Endothelial cell of umbilical vein (primary cell): ENCODE results near the gene CASKIN1. TPM values are rescaled to one million over a fixed set of nuclear protein-coding genes. Genes with fewer than 3 reads are reported as not detected.

Experiments
- BruUV-seq: library from RNA; stranded (reverse); fragments of 400-500 nt; replicated peaks from 2 replicates; lab custom pipeline; 2021; lab: Mats Ljungman, UMichigan
- CTCF ChIA-PET: fragments of 300-600, 350-600 bp; sonication (Branson Sonifier 250); formaldehyde crosslinking; loops from one replicate; lab custom pipeline; 2021; ENCODE audit warnings: antibody characterized with exemption, inconsistent platforms; lab: Charles Lee
- POLR2A ChIA-PET: fragments of 300-600, 350-600 bp; sonication (Branson Sonifier 250); formaldehyde crosslinking; loops from one replicate; lab custom pipeline; 2021; ENCODE audit warnings: antibody characterized with exemption, inconsistent platforms; lab: Charles Lee
- DNase-seq: peaks from one replicate; pipeline ENCODE4 v3.0.0-alpha.2; 2011; ENCODE audit warnings: low read depth, low spot score
- FAIRE-seq: peaks from 2 replicates; lab custom pipeline; 2011; peaks lifted over from hg19 to GRCh38; lab: Jason Lieb, UNC
- H2AFZ ChIP-seq: 2 replicates; pipeline ENCODE4 v1.6.0; 2012; ENCODE audit warnings: low read depth, low read length, control low read depth, inconsistent platforms
- H3K27ac ChIP-seq: 2 replicates; pipeline ENCODE4 v1.5.1; 2011; ENCODE audit warnings: low read depth, mild to moderate bottlenecking, control low read depth, low read length, moderate library complexity; ENCODE audit not compliant: insufficient read depth
- H3K27me3 ChIP-seq, 2 experiments: 2 replicates each; pipeline versions ENCODE4 v1.6.0 to v1.6.1; 2011; ENCODE audit warnings: low read length in 2 of 2, mixed read lengths in 1 of 2; ENCODE audit not compliant: control insufficient read depth in 2 of 2, insufficient read depth in 2 of 2
- H3K36me3 ChIP-seq, 2 experiments: 2 replicates in 1 of 2; 3 replicates in 1 of 2; pipeline ENCODE4 v1.5.1; 2011; ENCODE audit warnings: low read length in 2 of 2, mild to moderate bottlenecking in 1 of 2, moderate library complexity in 1 of 2; ENCODE audit not compliant: control insufficient read depth in 2 of 2, insufficient read depth in 2 of 2; ENCODE audit errors: extremely low read depth in 1 of 2
- H3K4me1 ChIP-seq: 3 replicates; pipeline ENCODE4 v1.5.1; 2011; ENCODE audit warnings: mild to moderate bottlenecking, low read length; ENCODE audit not compliant: control insufficient read depth, insufficient read depth; ENCODE audit errors: extremely low read depth
- H3K4me2 ChIP-seq: 2 replicates; pipeline ENCODE4 v1.6.1; 2011; ENCODE audit warnings: low read length, control low read depth, mixed read lengths; ENCODE audit not compliant: insufficient read depth
- H3K4me3 ChIP-seq, 3 experiments: fragments of 200-600 bp in 1 of 3; sonication (generic), shearing (Covaris generic) in 1 of 3; replicated peaks in 1 of 3; 2 replicates each; pipeline ENCODE4 v1.5.1; 2011 to 2016; ENCODE audit warnings: control low read depth in 3 of 3, low read length in 3 of 3, mild to moderate bottlenecking in 2 of 3, inconsistent platforms in 1 of 3, low read depth in 1 of 3, moderate library complexity in 1 of 3; ENCODE audit not compliant: insufficient read depth in 1 of 3
- H3K79me2 ChIP-seq: 2 replicates; pipeline ENCODE4 v1.6.0; 2012; ENCODE audit warnings: low read length, inconsistent platforms; ENCODE audit not compliant: control insufficient read depth, insufficient read depth
- H3K9ac ChIP-seq: replicated peaks from 2 replicates; pipeline ENCODE3; 2011; ENCODE audit warnings: low read length, control low read depth; ENCODE audit not compliant: insufficient read depth; ENCODE audit errors: extremely low read depth
- H3K9me1 ChIP-seq: replicated peaks from 3 replicates; pipeline ENCODE4 v1.6.0; 2011; ENCODE audit warnings: mild to moderate bottlenecking, low read length; ENCODE audit not compliant: control insufficient read depth, insufficient read depth; ENCODE audit errors: extremely low read depth
- H3K9me3 ChIP-seq: replicated peaks from 2 replicates; pipeline ENCODE4 v1.5.1; 2012; ENCODE audit warnings: low read length, inconsistent platforms; ENCODE audit not compliant: control insufficient read depth, insufficient read depth
- H4K20me1 ChIP-seq: replicated peaks from 2 replicates; pipeline ENCODE3; 2011; ENCODE audit warnings: mild to moderate bottlenecking, low read length; ENCODE audit not compliant: control insufficient read depth, insufficient read depth; ENCODE audit errors: extremely low read depth
- EZH2 ChIP-seq: IDR thresholded peaks from 2 replicates; pipeline ENCODE4 v1.6.1; 2012; ENCODE audit warnings: borderline replicate concordance, low read depth, mild to moderate bottlenecking, moderate library complexity, low read length, inconsistent platforms; ENCODE audit not compliant: severe bottlenecking
- FOS ChIP-seq: IDR thresholded peaks from 2 replicates; pipeline ENCODE4 v1.6.1; 2011; ENCODE audit warnings: mild to moderate bottlenecking, low read length, moderate library complexity, borderline replicate concordance; ENCODE audit not compliant: insufficient read depth
- GATA2 ChIP-seq: IDR thresholded peaks from 2 replicates; pipeline ENCODE4 v1.7.0; 2011; ENCODE audit warnings: low read depth, mild to moderate bottlenecking, moderate library complexity, mixed read lengths, low read length; ENCODE audit not compliant: insufficient read length, insufficient read depth
- JUN ChIP-seq: IDR thresholded peaks from 2 replicates; pipeline ENCODE4 v1.6.1; 2011; ENCODE audit warnings: borderline replicate concordance, low read depth; ENCODE audit not compliant: insufficient read length, insufficient read depth
- MYC ChIP-seq: IDR thresholded peaks from one replicate; pipeline ENCODE4 v1.6.1; 2011; ENCODE audit warnings: mild to moderate bottlenecking, low read depth, low read length
- POLR2A ChIP-seq: IDR thresholded peaks from 2 replicates; pipeline ENCODE4 v1.6.1; 2012; ENCODE audit warnings: low read depth, mild to moderate bottlenecking, control low read depth, low read length
- POLR2AphosphoS5 ChIP-seq: IDR thresholded peaks from 2 replicates; pipeline ENCODE4 v1.6.1; 2012; ENCODE audit warnings: low read depth, mild to moderate bottlenecking, control low read depth, low read length, moderate library complexity; ENCODE audit not compliant: insufficient read depth
- dilution Hi-C: fragments of 300-500 bp; cut with MboI; formaldehyde crosslinking; loops from one replicate; pipeline ENCODE4 v1.15.0; 2019; ENCODE audit warnings: low sequenced_read_pairs; ENCODE audit not compliant: extremely low pct_ligation_motif_present
- intact Hi-C: fragments of 100-400 bp; cut with micrococcal nuclease; formaldehyde crosslinking; loops from one replicate; pipeline ENCODE4 v1.10.0; 2022
- polyA plus RNA-seq, 4 experiments: library from polyadenylated mRNA; depleted of rRNA in 3 of 4; stranded (reverse) in 3 of 4; unstranded in 1 of 4; fragments of >200 nt; gene quantifications; 2 replicates each; pipeline versions ENCODE4 v1.2.1 to v1.2.3, GENCODE V29; 2011 to 2012; ENCODE audit warnings: missing spikeins in 1 of 4
- total RNA-seq: library from RNA; stranded (reverse); gene quantifications from 2 replicates; pipeline ENCODE4 v1.2.3, GENCODE V29; 2021
- TF ChIP-seq, protein P1 (sequence below), 2 donors: IDR thresholded peaks; 1 replicate in 1 of 2; 2 replicates in 1 of 2; pipeline ENCODE4 v1.5.1; 2011; ENCODE audit warnings: low read length in 2 of 2, mild to moderate bottlenecking in 2 of 2, moderate library complexity in 2 of 2, control low read depth in 1 of 2, inconsistent platforms in 1 of 2, low read depth in 1 of 2; ENCODE audit not compliant: insufficient read depth in 1 of 2; ENCODE audit errors: extremely low read depth in 1 of 2
- TF ChIP-seq, protein P2 (sequence below): IDR thresholded peaks from 2 replicates; pipeline ENCODE4 v1.6.1; 2011; ENCODE audit not compliant: insufficient read depth, insufficient read length

CASKIN1 gene
- total and polyA plus RNA-seq, 2 donors (not counting 3 experiments of a cell fraction or from before 2014, with no cell fraction given): 0.11 to 0.58 TPM

GRCh38 chr16:2173366-2173765 lies 23.0 kb downstream of the CASKIN1 start:
- peaks cover 24% of the 10 kb centered on the region for H3K4me1 ChIP-seq
- no peaks in the 10 kb centered on the region for H4K20me1 ChIP-seq
- H3K9me1 ChIP-seq: no peaks in the 10 kb centered on the region
- BruUV-seq: no TSS peak
- H2AFZ ChIP-seq: no peak overlapping the region
- H3K27me3 ChIP-seq: no peaks in the 10 kb centered on the region
- FAIRE-seq: no peak
- intact Hi-C loops: no loop called here
- H3K27ac ChIP-seq: no peak overlapping the region
- H3K79me2 ChIP-seq: peaks cover 35% of the 10 kb centered on the region
- dilution Hi-C loops: loop anchor here (25.0 kb wide), 1 partner anchor 136 kb away; the partner anchor contains the start of genes NHERF2, NTHL1 and TSC2
- CTCF ChIA-PET: interaction anchor here (1.2 kb wide), 1 partner anchor 19 kb away, joined by 4 read pairs; no protein-coding TSS in a partner anchor
- TF ChIP-seq POLR2A: no peak
- TF ChIP-seq EZH2: no peak
- no peak for TF ChIP-seq JUN
- TF ChIP-seq, protein P1, sequence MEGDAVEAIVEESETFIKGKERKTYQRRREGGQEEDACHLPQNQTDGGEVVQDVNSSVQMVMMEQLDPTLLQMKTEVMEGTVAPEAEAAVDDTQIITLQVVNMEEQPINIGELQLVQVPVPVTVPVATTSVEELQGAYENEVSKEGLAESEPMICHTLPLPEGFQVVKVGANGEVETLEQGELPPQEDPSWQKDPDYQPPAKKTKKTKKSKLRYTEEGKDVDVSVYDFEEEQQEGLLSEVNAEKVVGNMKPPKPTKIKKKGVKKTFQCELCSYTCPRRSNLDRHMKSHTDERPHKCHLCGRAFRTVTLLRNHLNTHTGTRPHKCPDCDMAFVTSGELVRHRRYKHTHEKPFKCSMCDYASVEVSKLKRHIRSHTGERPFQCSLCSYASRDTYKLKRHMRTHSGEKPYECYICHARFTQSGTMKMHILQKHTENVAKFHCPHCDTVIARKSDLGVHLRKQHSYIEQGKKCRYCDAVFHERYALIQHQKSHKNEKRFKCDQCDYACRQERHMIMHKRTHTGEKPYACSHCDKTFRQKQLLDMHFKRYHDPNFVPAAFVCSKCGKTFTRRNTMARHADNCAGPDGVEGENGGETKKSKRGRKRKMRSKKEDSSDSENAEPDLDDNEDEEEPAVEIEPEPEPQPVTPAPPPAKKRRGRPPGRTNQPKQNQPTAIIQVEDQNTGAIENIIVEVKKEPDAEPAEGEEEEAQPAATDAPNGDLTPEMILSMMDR (IDR thresholded peaks at IDR 0.05; ENCODE audit: extremely low read depth in 1 of 2, insufficient read depth in 1 of 2, low read depth in 1 of 2, low read length in 2 of 2): no peak
- TF ChIP-seq, protein P2, sequence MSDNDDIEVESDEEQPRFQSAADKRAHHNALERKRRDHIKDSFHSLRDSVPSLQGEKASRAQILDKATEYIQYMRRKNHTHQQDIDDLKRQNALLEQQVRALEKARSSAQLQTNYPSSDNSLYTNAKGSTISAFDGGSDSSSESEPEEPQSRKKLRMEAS: no peak
- TF ChIP-seq POLR2AphosphoS5: no peak
- no peak for TF ChIP-seq FOS
- no peak for TF ChIP-seq GATA2
- no peak for TF ChIP-seq MYC
- H3K4me3 ChIP-seq: no peak overlapping the region
- DNase-seq: no peak
- peaks cover 23 to 46% of the 10 kb centered on the region in 2 experiments for H3K36me3 ChIP-seq
- H3K4me2 ChIP-seq: no peak overlapping the region
- H3K9ac ChIP-seq: no peak overlapping the region
- H3K9me3 ChIP-seq: no peaks in the 10 kb centered on the region
- POLR2A ChIA-PET: interaction anchor here (1.1 kb wide), 1 partner anchor 18 kb away, joined by 7 read pairs; the partner anchor contains the start of gene TRAF7
